ENCODE measurements around the gene CPNE9. TPM values are rescaled to one million over a fixed set of nuclear protein-coding genes. Genes with fewer than 3 reads are reported as not detected.

Gene CPNE9
- total RNA-seq, 2 donors from 2014 or later, result 0.32 to 0.54 TPM

- H3K9me3 Mint-ChIP-seq, result peaks cover 3% of the 10 kb centered on the region
- peak overlapping the region; percentile 87 for H3K4me3 Mint-ChIP-seq
- H3K27ac Mint-ChIP-seq, result peak overlapping the region; percentile 94
- H3K36me3 Mint-ChIP-seq (ENCODE audit: low read depth), result peaks cover 55% of the 10 kb centered on the region
- H3K27me3 Mint-ChIP-seq, result no peaks in the 10 kb centered on the region
- peaks cover 38% of the 10 kb centered on the region for H3K4me1 Mint-ChIP-seq
- ATAC-seq (replicated peaks), result no peak
Measured at GRCh38 chr3:9779075-9779593, 75.5 kb downstream of the CPNE9 start.

Other genes starting within 250 kb of the CPNE9 start
- gene LHFPL4, start 150.0 kb upstream of the CPNE9 start, total RNA-seq, result not detected
- gene MTMR14, start 54.3 kb upstream of the CPNE9 start, total RNA-seq, result 10 to 100 TPM; 49.7 to 54.8 TPM
- gene BRPF1, start 27.9 kb downstream of the CPNE9 start, total RNA-seq, result 10 to 100 TPM; 22.7 to 31.0 TPM
- gene OGG1, start 46.1 kb downstream of the CPNE9 start, total RNA-seq, result 10 to 100 TPM; 37.4 to 52.3 TPM
- gene CAMK1, start 66.1 kb downstream of the CPNE9 start, total RNA-seq, result 10 to 100 TPM; 23.9 to 75.4 TPM
- 10 to 100 TPM; 77.8 to 81.9 TPM for gene TADA3, start 88.6 kb downstream of the CPNE9 start, total RNA-seq
- gene ARPC4, start 89.2 kb downstream of the CPNE9 start, total RNA-seq, result 100 to 1,000 TPM; 159 to 291 TPM
- 100 to 1,000 TPM in 1 of 2 donors, 10 to 100 TPM in 1; 55.9 to 123 TPM for gene TTLL3, start 106.4 kb downstream of the CPNE9 start, total RNA-seq
- 10 to 100 TPM; 65.9 to 66.9 TPM for gene RPUSD3, start 140.2 kb downstream of the CPNE9 start, total RNA-seq
- gene CIDEC, start 176.4 kb downstream of the CPNE9 start, total RNA-seq, result under 1 TPM in 1 of 2 donors, not detected in 1; 0.42 TPM
- 10 to 100 TPM; 22.8 to 32.0 TPM for gene JAGN1, start 186.8 kb downstream of the CPNE9 start, total RNA-seq
- 10 to 100 TPM in 1 of 2 donors, 1 to 10 TPM in 1; 5.9 to 20.1 TPM for gene IL17RE, start 199.0 kb downstream of the CPNE9 start, total RNA-seq
- gene IL17RC, start 213.3 kb downstream of the CPNE9 start, total RNA-seq, result 1 to 10 TPM; 1.2 to 3.5 TPM
- gene CRELD1, start 230.0 kb downstream of the CPNE9 start, total RNA-seq, result 10 to 100 TPM; 14.2 to 36.7 TPM
- 1 to 10 TPM; 3.2 to 9.1 TPM for gene PRRT3, start 248.6 kb downstream of the CPNE9 start, total RNA-seq